Femur (tissue), 1 donor: Measurements from ENCODE around the gene HLA-G.
"Not testable (repeated sequence)": the region's sequence is repeated elsewhere in the genome, so short reads cannot be mapped to it uniquely, and the experiment has no call there.

ENCODE experiments used
- DNase-seq: peaks from one replicate; pipeline ENCODE4 v3.0.0-alpha.2; 2017

HLA-G gene

GRCh38 chr6:29875734-29876133, 48.1 kb downstream of the HLA-G start:
- not testable (repeated sequence) for DNase-seq
